Hematopoietic multipotent progenitor cell treated with erythropoietin and hydrocortisone succinate and interleukin-3 and kit ligand, for 8 days (in vitro differentiated cells): ENCODE results near the gene CACNA1B.
"Not testable (repeated sequence)": the region's sequence is repeated elsewhere in the genome, so short reads cannot be mapped to it uniquely, and the experiment has no call there.

Experiments used
- DNase-seq: peaks from one replicate; pipeline ENCODE4 v3.0.0-alpha.2; 2015

CACNA1B gene

DNA sequence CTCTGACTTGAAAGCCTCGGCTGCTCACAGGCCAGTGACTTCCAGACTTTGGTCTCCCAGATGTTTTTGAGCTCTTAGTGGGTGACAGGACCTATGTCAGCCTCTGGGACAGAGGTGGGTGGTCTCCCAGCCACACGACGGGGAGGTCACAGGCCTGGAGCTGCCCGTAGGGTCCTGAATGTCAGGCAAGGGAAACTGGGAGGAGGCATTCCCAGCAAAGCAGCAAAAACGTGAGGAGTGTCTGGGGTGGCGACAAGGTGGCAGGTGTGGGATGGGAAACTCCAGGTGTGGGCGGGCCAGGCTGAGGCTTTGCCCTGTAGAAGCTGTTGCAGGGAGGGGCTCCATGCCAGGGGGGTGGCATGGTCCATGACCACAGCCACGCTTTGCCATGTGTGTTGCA is 110.5 kb downstream of the CACNA1B start:
- no peak for DNase-seq

DNA sequence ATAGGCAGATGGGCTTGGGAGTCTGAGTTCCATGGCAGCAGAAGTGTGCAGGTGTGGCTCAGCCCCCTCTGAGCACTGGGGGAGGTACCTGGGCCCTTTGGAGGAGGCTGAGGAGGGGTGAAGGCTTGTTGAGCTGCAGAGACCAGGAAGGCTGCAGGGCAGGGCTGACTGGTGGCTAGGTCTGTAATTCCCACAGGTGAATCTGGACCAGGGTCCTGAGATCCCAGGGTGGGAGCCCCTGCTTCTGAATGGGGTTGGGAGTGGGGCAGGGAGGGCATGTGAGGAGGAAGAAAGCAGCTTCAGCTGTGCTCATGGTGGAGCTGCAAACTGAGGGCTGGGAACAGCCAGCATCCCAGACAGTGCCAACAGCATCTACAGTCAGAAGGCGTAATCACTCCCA is 111.1 kb downstream of the CACNA1B start:
- DNase-seq: no peak

DNA sequence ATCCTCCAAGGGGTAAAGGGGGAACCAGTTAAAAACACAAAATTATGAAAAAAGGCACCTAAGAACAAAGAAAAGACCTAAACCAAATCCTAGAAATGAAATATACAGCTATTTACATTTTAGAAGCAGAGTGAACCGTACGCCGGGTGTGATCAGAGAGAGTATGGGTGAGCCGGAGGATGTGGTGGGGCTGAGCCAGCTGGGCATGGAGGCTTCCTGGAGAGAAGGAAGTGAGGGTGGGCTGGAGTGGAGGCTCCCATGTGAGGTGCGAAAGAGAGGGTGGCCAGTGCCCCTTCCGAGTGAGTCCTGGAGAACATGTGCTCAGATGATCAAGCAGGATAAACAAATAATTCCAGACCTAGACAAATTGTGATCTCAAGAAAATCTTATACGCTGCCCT is 111.6 kb downstream of the CACNA1B start:
- no peak for DNase-seq

DNA sequence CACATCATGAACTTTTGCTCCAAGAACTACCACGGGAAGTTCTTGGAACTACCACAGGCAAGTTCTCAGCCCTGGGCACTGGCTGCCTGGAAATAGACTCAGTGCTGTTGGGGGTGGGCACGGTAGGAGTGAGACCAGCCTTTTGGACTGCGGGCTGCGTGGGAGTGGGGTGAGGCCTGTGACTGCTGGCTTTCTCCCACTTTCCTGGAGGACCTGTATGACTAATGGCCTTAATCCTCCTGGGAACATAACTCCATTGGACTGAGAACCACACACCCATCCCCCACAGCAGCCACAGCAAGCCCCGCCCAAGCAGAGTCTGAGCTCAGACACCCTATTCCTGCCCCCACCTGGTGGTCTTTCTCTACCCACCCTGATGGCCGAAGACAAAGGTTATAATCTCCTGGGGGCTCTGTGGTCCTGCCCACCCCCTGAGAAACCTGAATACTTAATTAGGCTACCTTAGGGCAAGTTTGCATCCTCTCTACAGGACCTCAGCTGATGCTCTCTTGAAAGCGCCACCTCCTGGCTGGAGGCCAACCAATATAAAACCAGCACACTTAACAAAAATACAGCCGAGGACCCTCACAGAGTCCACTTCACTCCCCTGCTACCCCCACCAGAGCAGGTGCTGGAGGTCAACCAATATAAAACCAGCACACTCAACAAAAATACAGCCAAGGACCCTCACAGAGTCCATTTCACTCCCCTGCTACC is 112.6 kb downstream of the CACNA1B start:
- DNase-seq: no peak

DNA sequence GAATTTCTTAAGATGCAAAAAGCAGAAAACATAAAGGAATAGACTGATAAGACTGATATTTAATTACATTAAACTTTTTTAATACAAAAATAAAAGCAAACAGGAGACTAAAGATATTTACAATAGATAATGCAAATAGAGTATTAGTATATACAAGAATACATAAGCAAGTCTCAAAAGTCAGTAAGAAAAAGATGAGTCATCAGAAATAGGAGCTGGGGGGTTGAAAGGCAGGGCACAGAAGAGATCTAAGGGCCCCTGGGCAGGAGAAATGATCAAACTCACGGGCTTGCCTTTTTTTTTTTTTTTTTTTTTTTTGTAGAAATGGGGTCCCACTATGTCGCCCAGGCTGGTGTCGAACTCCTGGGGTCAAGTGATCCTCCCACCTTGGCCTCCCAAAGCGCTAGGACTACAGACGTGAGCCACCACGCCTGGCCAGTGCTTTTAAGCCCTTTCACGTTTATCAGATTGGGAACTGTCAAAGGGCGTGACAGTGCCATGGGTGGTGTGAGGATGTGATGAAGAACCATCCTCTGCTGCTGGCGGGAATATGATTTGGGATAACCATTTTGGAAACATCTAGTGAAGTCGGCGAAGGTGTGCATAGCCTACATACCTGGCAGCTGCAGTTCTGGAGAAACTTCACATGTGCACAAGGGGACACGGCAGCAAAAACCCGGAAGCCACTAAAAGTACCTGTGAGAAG is 126.1 kb downstream of the CACNA1B start:
- no peak for DNase-seq

DNA sequence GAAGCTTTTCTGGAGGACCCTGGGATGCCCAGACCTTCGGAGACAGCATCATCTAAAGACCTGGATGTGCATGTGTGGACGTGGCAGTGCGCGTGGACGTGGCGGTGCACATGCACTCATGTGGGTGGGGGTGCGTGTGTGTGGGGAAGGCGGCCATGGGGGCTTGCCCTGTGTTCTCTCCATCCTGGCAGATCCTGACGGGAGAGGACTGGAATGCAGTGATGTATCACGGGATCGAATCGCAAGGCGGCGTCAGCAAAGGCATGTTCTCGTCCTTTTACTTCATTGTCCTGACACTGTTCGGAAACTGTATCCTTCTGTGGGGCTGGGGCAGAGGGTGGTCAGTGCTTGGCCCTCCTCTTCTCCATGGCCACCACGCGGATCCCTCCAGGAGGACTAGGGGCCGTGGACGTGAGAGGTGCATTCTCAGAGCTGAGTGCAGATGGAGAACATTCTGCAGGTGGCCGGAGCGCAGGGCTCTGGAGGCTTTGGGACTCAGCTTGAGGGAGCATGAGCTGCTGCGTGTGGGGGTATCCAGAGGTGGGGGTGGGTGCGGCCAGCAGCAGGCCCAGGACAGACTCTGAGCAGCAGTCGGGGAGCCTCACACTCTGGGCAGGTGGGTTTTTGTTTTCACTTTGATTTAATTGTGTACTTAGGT is 129.1 kb downstream of the CACNA1B start:
- no peak for DNase-seq

DNA sequence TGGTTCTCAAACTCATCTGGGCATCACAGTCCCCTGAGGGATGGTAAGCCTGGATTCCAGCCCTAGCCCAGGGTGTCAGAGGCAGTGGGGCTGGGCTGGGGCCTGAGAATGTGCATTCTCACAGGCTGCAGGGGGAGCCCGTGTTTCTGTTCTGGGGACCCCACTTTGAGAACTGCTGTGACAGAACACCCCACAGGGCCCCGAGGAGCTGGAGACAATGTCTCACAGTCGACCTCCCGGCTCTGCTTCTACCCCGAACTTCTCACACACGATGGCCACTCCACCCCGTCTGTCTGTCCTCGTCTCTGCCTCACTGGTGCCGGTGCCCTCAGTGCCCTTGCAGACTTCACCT is 130.0 kb downstream of the CACNA1B start:
- no peak for DNase-seq

DNA sequence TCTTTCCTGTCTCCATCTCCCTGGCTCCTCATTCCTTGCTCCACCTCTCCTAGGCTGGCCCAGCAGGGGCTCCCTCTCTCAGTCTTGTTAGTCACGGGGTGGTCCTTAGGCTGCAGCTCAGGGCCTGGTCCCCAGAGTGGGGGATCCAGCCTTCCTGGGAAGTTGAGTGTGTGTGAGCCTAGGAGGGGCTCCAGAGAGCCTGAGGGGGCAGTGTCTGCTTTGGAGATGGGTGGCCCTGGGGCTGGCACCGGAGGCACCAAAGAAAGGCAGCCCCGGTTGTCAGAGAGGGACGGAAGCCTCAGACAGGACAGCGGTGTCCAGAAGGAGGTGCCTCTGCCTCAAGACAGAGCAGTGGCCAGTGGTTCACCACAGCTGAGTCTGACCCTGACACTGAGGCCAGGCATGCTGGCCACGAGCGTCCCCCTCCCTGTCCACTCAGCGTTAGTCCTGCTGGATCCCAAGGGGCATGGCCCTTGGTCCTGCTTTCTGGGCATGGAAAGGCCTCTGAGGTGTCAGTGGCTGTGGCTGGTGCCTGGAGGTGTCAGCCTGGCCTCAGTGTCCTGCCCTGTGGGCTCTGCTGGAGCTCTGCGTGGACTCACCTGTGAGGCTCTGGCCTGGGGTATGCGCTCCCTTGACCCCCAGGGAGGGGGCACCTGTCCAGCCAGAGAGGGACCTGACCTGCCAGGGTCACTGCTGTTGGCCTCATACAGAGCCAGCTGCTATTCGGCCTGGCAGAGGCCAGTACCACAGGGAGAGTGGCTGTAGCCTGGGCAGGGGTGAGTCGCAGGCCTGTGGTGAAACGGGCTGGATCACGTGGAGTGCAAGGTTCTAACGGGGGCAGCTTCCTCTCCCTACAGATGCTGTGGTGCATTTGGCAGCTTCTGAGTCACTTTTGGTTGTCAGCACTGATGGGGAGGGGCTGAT is 130.6 kb downstream of the CACNA1B start:
- DNase-seq: no peak

DNA sequence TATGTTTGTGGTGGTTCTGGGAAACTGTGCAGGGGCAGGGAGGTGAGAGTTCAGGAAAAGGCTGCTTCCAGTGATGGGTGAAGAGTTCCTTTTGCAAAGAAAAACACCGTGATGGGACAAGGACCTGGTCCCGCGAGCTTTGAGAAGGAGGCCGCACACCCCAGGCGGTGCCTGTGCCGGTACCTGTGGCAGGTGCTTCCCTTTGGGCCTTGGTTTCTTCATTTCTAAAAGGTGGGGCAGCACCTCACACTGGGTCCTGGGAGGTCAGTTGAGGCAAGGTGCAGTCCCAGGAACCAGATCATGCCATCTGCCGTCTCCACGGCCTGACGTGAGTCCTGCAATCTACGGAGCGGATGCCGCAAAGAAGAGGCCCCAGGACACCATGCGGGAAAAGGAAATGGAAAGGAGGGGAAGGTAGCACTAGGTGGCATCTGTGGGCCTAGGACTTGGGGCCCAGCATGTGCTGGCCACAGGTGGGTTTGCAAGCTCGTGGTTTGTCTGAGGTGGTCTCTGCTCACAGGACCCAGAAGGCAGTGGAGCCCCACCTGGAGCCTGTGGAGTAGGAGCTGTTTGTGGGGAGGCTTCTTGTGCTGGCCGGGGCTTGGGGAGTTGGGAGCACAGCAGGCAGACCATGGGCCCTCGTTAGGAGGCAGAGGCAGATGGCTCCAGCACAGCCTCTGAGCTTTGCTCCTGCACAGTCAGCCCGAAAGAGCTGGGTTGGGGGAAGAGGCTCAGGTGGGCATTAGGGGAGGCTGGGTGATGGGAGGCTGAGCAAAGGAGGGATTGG is 131.6 kb downstream of the CACNA1B start:
- DNase-seq: no peak

DNA sequence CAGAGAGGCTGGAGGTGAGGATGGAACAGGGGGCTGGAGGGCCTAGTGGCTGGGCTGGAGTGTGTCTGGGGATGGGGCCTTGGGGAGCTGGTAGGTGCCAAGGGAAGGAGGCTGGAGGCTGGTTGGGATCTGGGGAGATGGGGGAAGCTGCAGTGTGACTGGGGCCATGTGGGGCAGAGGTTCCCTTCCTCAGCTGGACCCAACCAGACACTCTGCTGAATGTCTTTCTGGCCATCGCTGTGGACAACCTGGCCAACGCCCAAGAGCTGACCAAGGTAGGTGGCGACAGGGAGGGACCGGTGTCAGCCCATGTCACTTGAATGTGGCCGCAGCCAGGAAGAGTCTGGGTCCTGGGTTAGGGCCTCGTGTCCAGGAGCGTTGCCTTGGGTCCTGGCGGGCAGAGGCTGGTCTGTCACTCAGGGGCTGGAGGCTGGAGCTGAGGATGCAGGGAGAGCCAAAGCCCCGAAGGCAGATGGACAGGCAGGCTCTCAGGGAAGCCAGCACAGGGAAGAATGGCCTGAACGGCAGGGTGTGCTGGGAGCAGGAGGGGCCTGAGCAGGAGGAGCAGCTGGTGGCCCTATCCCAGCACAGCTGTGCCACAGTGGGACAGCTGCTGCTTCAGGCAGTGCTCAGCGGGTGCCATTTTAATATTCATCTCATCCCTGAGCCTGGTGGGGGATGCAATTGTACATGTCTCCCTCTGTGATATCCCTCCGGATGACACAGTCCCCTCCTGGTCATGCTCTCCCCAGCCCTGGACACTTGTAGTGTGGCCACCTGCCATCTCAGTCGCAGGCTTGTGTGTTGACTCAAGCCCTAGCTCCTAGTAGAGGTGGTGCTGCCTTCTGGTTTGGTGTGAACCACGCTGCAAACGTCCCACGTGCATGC is 132.5 kb downstream of the CACNA1B start:
- DNase-seq: no peak

DNA sequence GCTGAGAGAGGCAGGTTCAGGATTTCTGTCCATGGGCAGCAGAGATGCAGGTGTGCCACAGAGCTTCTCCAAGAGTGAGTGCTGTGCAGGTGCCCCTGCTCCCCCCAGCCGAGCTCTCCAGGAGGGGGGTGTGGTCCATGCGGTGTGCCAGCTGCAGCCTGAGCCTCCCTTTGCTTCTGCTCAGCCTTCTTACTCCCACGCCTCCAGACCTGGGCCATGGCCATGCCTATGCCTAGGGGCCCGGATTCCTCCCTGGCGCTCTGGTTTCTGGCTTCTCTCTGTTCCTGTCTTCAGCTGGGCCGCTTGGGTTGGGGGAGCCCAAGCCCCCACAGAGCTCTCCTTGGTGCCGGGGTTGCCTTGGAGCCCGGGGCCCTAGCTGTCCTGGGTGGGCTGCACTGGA is 133.3 kb downstream of the CACNA1B start:
- no peak for DNase-seq

DNA sequence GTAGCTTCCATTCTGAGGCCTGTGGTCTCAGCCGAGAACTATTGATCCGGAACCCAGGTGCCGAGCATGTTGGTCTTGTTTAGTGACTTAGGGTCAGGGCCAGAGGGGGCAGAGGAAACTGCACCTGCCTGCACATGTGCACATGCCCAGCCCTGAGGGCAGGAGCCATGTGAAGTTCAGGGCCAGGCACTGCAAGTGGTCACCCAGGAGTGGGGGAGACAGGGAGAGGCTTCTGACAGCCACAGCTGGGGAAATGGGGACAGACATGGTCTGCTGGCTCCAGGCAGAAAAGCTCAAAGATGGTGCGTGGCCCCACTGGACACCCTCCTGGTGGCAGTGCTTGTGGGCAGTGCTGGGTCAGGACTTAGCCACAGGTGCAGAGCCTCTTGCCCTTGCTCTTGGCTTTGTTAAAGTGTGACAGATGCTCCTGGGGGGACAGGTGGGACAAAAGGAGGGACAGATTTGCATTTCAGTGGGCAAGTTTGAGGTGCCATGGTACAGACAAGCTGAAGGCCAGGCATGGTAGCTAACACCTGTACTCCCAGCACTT is 134.4 kb downstream of the CACNA1B start:
- DNase-seq: no peak

DNA sequence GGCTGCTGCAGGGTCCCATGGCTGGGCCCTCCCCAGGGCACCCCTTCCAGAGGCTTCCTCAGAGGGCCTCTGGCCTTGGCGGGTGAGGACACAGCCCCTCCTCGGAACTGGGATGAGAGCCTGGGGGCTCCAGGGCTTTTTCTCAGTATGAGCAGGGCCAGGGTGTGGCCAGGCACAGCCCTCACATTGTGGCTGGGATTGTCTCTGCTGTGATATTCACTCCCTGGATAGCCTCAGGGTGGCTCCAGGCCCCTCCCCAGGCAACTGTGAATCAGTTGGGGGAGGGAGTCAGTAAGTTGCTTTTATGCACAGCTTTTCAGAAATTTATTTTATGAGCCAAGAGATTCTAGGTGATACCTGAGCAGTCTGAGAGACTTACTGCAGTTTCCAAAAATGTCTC is 135.7 kb downstream of the CACNA1B start:
- DNase-seq: no peak

DNA sequence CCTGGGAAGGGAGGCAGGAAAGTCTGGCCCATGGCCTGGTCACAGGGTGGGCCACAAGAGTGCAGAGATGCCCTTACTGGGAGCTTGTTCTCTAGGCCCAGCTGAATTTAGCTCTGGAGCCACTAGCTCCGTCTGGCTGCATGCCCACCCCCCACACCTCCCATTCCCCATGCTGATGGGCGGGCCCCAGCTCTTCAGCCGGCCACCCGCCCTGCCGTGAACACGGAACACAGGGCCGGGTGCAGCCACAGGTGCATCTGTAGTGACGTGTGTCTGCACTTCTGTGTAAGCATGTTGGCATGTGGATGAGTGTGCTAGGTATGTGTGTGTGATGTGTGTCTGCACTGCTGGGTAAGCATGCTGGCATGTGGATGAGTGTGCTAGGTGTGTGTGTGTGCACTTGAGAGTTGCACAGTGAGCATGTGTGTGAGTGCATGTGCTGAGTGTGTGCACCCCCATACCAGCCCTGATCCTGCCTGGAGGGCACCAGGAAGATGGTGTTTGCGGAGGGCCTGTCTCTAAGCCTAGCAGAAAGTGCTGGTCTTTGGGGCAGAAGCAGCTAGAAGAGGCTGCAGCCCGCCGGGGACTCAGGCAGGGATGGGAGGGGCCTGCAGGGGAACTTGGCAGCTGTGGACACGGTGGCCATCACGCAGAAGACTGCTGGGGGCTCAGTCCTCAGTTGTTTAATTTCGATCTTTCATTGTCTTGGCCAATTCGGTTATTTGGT is 136.4 kb downstream of the CACNA1B start:
- DNase-seq: no peak

DNA sequence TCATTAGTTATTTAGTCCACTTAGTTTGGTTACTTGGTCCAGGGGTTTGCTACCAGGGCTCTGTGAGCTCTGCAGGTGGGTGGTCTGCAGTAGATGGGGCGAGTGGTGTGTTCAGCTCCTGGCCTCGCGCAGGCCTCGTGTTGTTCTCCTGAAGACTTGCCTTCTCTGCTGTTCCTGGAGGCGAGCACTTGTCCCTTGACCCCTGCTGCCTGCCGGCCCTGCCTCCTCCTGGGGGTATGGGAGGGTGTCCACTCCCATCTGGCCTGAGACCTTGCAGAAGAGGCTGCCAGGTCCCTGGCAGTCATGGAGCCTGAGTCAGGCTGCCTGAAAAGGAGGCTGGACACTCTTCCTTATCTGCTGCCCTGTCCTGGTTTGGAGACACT is 137.0 kb downstream of the CACNA1B start:
- no peak for DNase-seq

DNA sequence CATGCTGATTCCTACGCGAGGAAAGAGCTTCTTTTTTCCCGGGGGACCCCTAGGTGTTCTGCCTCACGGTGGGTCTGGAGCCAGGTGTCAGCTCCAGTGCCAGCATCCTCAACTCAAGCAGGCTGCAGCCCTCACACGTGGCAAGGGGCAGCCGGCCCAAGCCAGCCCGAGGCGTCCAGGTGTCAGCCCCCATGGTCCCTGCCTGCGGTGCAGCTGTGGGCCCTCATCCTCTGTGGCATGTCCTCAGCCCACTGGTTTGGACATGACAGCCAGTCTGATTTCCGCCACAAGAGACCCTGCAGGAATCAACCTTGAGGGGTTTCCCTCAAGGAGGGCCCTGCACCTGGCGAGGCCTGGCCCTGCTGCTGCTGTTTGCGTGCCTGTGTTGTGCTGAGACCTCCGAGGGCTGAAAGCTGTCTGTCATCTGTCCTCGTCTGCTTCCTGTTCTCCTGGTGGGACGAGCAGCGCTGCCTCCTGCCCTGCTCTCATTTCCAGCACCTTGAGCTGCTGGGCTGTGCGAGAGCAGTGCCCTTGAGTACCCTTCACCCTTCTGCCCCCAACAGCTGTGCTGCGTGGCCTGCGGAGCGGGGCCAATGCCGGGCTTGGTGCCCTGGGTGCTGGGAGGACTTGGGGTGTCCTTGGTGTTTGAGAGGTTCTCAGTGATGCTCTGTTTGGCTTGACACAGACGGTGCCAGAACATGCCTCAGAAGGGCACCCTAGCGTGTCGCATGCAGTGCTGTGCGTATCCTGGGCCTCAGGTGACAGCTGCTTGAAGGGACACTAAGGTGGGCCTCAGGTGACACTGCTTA is 137.6 kb downstream of the CACNA1B start:
- no peak for DNase-seq

DNA sequence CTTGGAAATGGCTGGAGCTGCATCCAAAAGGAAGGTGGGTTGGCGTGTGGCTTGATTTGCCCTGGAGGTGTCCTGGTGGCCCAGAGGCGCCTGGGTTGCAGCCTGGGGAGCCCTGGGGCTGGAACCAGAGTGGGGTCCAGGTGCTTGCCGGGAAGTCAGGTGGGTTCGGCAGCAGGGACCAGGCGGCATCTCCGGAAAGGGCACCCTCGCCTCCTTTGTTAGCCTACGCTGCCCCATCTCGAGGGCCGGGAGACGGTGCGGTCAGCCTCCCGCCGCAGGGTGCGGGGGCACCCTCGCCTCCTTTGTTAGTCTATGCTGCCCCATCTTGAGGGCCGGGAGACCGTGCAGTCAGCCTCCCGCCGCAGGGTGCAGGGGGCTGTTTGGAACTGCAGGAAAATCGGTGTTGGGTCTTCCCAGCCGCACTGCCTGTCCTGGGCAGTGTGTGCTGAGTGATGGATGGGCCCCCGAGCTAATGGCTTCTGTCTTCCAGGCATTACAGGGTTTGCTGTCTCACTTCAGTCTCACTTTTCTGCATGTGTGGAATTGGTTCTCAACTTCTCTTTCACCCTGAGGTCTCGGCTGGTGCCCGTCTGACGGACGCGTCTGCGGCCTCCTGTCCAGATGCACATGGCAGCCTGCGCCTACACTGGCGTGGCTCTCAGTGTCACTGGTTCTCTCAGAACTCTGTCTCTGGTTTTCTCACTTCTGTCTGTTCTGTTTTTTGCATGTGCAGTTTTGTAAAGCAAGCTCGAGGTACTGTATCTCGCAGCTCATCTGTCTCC is 139.0 kb downstream of the CACNA1B start:
- no peak for DNase-seq

DNA sequence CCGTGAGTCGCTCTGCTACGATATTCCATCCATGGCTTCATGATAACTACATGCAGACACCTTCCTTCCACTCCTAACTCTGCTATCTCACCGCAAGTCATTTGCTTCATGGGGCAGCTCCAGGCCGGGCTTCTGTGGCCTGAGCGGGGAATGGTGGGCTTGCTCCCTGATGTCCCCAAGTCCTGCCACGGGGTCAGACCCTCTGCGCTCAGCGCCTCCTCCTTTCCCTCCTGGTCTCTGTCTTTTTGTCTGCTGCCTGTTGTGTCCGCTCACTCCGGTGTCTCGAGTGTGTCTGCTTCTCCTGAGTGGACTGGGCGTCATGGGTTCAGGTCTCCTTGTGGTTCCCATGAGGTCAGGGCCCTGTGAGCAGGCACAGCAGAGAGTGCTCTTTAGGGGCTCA is 139.6 kb downstream of the CACNA1B start:
- no peak for DNase-seq

DNA sequence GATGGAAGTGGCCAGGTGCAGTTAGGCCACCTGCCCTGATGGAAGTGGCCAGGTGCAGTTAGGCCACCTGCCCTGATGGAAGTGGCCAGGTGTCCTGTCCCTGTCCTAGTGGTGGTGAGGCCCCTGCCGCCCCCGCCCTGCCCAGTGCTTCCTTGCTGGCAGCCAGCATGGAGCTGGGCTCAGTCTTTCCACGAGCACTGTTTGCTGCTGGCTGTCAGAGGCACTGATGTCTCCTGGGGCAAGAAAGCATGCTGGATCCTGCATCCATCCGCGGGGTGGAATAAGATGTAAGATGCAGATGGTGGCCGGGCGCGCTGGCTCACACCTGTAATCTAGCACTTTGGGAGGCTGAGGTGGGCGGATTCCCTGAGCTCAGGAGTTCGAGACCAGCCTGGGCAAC is 141.9 kb downstream of the CACNA1B start:
- not testable (repeated sequence) for DNase-seq
